Lung (tissue), 12 donors: ENCODE measurements around the gene GAPT. TPM values are rescaled to one million over a fixed set of nuclear protein-coding genes. Genes with fewer than 3 reads are reported as not detected.

Experiments used
- ATAC-seq: fragments of 200-7000 bp; cut with Tn5 transposase; one replicate; pipeline ENCODE4 v1.9.1; 2020; ENCODE audit warnings: moderate number of reproducible peaks; ENCODE audit not compliant: insufficient read depth, low FRiP score
- DNase-seq, 3 donors: peaks; one replicate each; pipeline ENCODE4 v3.0.0-alpha.2; 2013 to 2017
- H3K27ac ChIP-seq, 2 donors: one replicate each; pipeline ENCODE4 v1.5.1; 2013; ENCODE audit warnings: mild to moderate bottlenecking in 2 of 2, moderate library complexity in 2 of 2, control low read depth in 1 of 2, inconsistent platforms in 1 of 2, low read depth in 1 of 2, low read length in 1 of 2
- H3K27me3 ChIP-seq, 3 donors: one replicate each; pipeline ENCODE4 v1.5.1; 2013; ENCODE audit warnings: low read length in 2 of 3; ENCODE audit not compliant: control insufficient read depth in 3 of 3, insufficient read depth in 3 of 3
- H3K36me3 ChIP-seq, 4 donors: one replicate each; pipeline ENCODE4 v1.5.1; 2013; ENCODE audit warnings: low read length in 4 of 4, mild to moderate bottlenecking in 1 of 4, moderate library complexity in 1 of 4; ENCODE audit not compliant: control insufficient read depth in 4 of 4, insufficient read depth in 4 of 4
- H3K4me1 ChIP-seq, 5 donors: one replicate each; pipeline ENCODE4 v1.5.1; 2013; ENCODE audit warnings: low read length in 5 of 5, mild to moderate bottlenecking in 2 of 5, moderate library complexity in 1 of 5; ENCODE audit not compliant: control insufficient read depth in 5 of 5, insufficient read depth in 5 of 5
- H3K4me3 ChIP-seq: one replicate; pipeline ENCODE4 v1.5.1; 2013; ENCODE audit warnings: mild to moderate bottlenecking, control low read depth, moderate library complexity
- H3K9ac ChIP-seq, 2 donors: one replicate each; pipeline ENCODE4 v1.5.1; 2013; ENCODE audit warnings: low read length in 2 of 2, control low read depth in 1 of 2; ENCODE audit not compliant: insufficient read depth in 1 of 2
- H3K9me3 ChIP-seq, 4 donors: one replicate each; pipeline ENCODE4 v1.5.1; 2013; ENCODE audit warnings: low read length in 3 of 4, mild to moderate bottlenecking in 1 of 4, moderate library complexity in 1 of 4; ENCODE audit not compliant: control insufficient read depth in 4 of 4, insufficient read depth in 3 of 4
- CTCF ChIP-seq: IDR thresholded peaks from 2 replicates; pipeline ENCODE4 v1.5.1; 2012; ENCODE audit warnings: mild to moderate bottlenecking; ENCODE audit errors: control extremely low read depth, extremely low read depth
- WGBS, 2 donors: extraction: QIAGEN DNeasy Blood & Tissue Kit; methylation state at CpG; one replicate each; pipeline ENCODE4 v1.1.7; 2013; 5-methylcytosine and 5-hydroxymethylcytosine counted together
- polyA plus RNA-seq, 2 donors: library from polyadenylated mRNA; stranded (reverse); fragments of 200-250 nt; gene quantifications; one replicate each; pipeline ENCODE4 v1.2.1, GENCODE V29; 2013
- total RNA-seq, 2 donors: library from RNA; depleted of rRNA in 1 of 2; stranded (reverse); fragments of >200 nt in 1 of 2; gene quantifications; one replicate each; pipeline ENCODE4 v1.2.1, GENCODE V29; 2014 to 2021
- donor health status: control.
- donor health status: control.
- donor health status: Bipolar disorder and iron deficiency.
- donor health status: healthy.
- donor health status: DM: yes; HTN: yes; CAD: no.

The GAPT gene
- total and polyA plus RNA-seq, 4 donors: 4.0 to 20.5 (median 4.6) TPM

DNA sequence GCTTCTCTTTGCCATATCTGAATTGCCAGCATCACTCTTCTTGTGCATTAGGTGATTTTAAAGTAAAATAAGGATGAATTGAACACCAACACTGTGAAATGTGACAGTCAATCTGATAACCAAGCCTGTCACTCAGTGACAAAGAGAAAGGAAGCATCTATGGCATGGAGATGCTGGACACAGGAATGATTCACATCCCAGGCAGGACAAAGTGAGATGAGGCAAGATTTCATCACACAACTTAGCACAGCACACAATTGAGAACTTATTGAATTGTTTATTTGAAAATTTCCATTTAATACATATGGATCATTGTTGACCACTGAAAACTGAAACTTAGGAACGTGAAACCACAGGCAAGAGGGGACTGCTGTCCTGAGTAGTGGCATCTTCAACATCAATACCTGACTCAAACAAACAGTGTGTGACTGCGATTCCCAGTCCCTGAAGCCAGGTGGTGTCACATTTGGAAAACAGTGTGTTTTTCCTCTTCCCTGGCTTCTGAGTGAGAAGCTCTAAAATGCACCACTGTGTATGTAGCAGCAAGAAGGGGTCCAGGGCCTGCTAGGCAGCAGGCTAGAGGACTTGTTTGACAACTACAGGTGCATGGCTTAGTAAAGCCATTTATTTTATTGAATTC is 10.7 kb downstream of the GAPT start:
- H3K9ac ChIP-seq: no peak overlapping the region
- H3K27ac ChIP-seq: no peak overlapping the region
- ATAC-seq (no peak), DNase-seq (no peak)
- H3K4me1 ChIP-seq: peaks cover 0 to 20% (median 5%) of the 10 kb centered on the region in 5 donors
- TF ChIP-seq CTCF: no peak
- no peaks in the 10 kb centered on the region for H3K9me3 ChIP-seq
- no peaks in the 10 kb centered on the region for H3K36me3 ChIP-seq
- H3K27me3 ChIP-seq: no peaks in the 10 kb centered on the region
- WGBS, 2 donors: 95 to 97% methylated on average over 2 of the region's 2 CpGs
- H3K4me3 ChIP-seq: no peak overlapping the region

DNA sequence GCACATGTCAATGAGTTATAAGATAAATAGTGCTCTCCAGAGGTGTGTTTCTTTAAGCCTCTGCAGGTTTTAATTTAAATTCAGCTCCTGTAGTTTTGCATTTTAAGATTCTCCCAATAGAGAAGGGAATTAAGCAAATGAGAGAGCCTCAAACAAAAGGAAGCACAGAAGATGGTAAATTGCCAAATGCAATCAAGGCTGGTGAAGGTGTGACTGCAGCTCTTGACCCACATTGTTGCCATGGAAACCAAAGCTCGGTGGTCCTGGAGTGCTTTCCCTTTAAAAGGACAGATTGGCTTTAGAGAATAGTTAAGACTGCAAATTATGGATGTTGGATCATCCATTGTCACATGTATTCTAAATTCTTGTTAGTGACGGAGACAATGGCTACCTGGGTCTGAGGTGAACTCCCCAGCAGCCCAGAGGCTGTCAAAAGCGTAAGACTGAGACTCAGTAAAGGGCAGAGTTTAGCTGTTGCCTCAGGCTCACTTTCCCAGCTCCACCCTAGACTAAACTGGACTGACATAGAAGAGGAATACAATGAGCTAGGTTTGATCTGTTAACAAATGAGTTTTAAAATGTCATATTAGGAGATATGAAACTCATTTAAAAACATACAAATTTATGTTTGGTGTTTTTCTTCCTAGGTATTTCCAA is 12.3 kb downstream of the GAPT start:
- Histone ChIP-seq H3K27me3 (no peaks in the 10 kb centered on the region), H3K27ac (no peak overlapping the region), H3K4me1 (peaks cover 0 to 20% (median 5%) of the 10 kb centered on the region in 5 donors), H3K4me3 (no peak overlapping the region), H3K9me3 (no peaks in the 10 kb centered on the region), H3K36me3 (no peaks in the 10 kb centered on the region), H3K9ac (no peak overlapping the region)
- 79 to 85% methylated on average over 3 of the region's 3 CpGs for WGBS, 2 donors
- DNase-seq: no peak
- ATAC-seq: no peak
- no peak for TF ChIP-seq CTCF

DNA sequence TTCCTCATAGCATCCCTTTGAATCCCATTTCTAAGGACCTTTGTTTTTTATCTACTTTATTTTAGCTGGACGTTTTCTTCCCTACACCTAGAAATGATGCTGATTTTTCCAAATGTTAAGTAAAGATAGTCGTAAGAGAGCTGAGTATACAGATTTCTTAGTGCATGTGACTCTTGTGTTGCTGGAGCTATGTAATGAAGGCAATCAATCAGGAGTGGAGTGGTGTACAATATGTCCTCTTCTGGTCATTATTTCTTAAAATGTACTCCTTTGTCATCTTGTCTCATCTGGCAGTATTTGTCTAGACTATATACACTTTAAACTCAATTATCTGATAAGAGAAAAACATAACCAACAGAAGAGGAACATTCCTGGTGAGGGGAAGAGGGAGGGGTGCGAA is 13.5 kb downstream of the GAPT start:
- 40 to 50% methylated on average over 3 of the region's 3 CpGs for WGBS, 2 donors
- DNase-seq (peak in 2 of 3 donors; percentile 31 to 44), ATAC-seq (no peak)
- no peak for TF ChIP-seq CTCF
- Histone ChIP-seq H3K27me3 (no peaks in the 10 kb centered on the region), H3K36me3 (no peaks in the 10 kb centered on the region), H3K4me1 (peaks cover 0 to 13% (median 5%) of the 10 kb centered on the region in 5 donors), H3K27ac (no peak overlapping the region), H3K9me3 (no peaks in the 10 kb centered on the region), H3K9ac (no peak overlapping the region), H3K4me3 (no peak overlapping the region)
